DND-41 (cell line): ENCODE results near the gene MAN2B1.

Source experiments
- ATAC-seq: fragments of 200-7000 bp; cut with Tn5 transposase; 3 replicates; pipeline ENCODE4 v1.9.1; 2021; ENCODE audit warnings: low read depth; ENCODE audit not compliant: insufficient read depth
- DNase-seq: peaks from one replicate; pipeline ENCODE4 v3.0.0-alpha.2; 2020
- H2AFZ ChIP-seq: 2 replicates; pipeline ENCODE4 v1.6.0; 2012; ENCODE audit warnings: low read depth, low read length
- H3K27ac ChIP-seq: 2 replicates; pipeline ENCODE4 v1.5.1; 2012; ENCODE audit warnings: low read length, inconsistent platforms
- H3K27me3 ChIP-seq: fragments of 200-600 bp; sonication (generic); 2 replicates; pipeline ENCODE4 v1.6.0; 2012; ENCODE audit warnings: low read length, mild to moderate bottlenecking, inconsistent platforms; ENCODE audit not compliant: insufficient read depth, poor library complexity
- H3K36me3 ChIP-seq: 2 replicates; pipeline ENCODE4 v1.5.1; 2012; ENCODE audit warnings: low read length, inconsistent platforms; ENCODE audit not compliant: insufficient read depth
- H3K4me1 ChIP-seq: 2 replicates; pipeline ENCODE4 v1.5.1; 2012; ENCODE audit warnings: mild to moderate bottlenecking, low read length; ENCODE audit not compliant: insufficient read depth
- H3K4me2 ChIP-seq: 2 replicates; pipeline ENCODE4 v1.6.0; 2012; ENCODE audit warnings: mild to moderate bottlenecking, moderate library complexity, low read length, inconsistent platforms; ENCODE audit not compliant: insufficient read depth
- H3K4me3 ChIP-seq, 2 experiments: fragments of 200-600 bp in 1 of 2; shearing (Covaris generic) in 1 of 2; 2 replicates each; pipeline ENCODE4 v1.5.1; 2012 to 2016; ENCODE audit warnings: inconsistent platforms in 2 of 2, low read length in 2 of 2, mild to moderate bottlenecking in 2 of 2, low read depth in 1 of 2, moderate library complexity in 1 of 2
- H3K79me2 ChIP-seq: 2 replicates; pipeline ENCODE4 v1.6.0; 2012; ENCODE audit warnings: low read length, inconsistent platforms; ENCODE audit not compliant: insufficient read depth
- H3K9ac ChIP-seq: 2 replicates; pipeline ENCODE4 v1.6.0; 2012; ENCODE audit warnings: low read depth, mild to moderate bottlenecking, inconsistent platforms, low read length, moderate library complexity
- H3K9me3 ChIP-seq: 2 replicates; pipeline ENCODE4 v1.5.1; 2012; ENCODE audit warnings: low read length, moderate library complexity, mild to moderate bottlenecking, inconsistent platforms; ENCODE audit not compliant: insufficient read depth, severe bottlenecking
- H4K20me1 ChIP-seq: 2 replicates; pipeline ENCODE4 v1.6.0; 2012; ENCODE audit warnings: low read length; ENCODE audit not compliant: insufficient read depth
- EZH2 ChIP-seq: IDR thresholded peaks from 3 replicates; pipeline ENCODE4 v1.6.1; 2012; ENCODE audit warnings: borderline replicate concordance, low read depth, mild to moderate bottlenecking, moderate library complexity, low read length, inconsistent platforms; ENCODE audit not compliant: severe bottlenecking
- TF ChIP-seq, protein P1 (sequence below): IDR thresholded peaks from 2 replicates; pipeline ENCODE4 v1.5.1; 2012; ENCODE audit warnings: borderline replicate concordance, low read length, moderate library complexity, mild to moderate bottlenecking; ENCODE audit not compliant: poor library complexity, severe bottlenecking; ENCODE audit errors: extremely low read depth

Gene MAN2B1

DNA sequence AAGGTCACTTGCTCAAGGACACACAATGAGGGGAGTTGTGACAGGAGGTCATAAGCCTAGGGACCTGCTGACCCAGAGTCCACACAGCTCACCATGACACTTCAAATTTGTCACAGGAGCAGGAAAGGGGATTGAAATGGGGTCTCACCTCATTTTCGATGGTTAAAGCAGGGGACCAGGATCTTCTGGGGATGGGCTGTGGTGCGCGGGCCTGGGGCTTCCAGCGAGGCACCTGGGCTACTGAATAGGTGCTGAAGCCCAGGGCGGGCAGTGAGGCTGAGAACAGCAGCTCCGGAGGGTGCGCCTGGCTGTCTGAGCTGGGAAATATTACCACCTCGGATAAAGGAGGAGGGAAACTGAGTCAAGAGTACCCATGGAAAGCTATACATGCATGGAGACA is 11.0 kb downstream of the MAN2B1 start:
- Histone ChIP-seq H3K9ac (no peak overlapping the region), H3K4me3 (no peak overlapping the region), H3K4me1 (no peaks in the 10 kb centered on the region), H3K9me3 (no peaks in the 10 kb centered on the region), H3K27me3 (no peaks in the 10 kb centered on the region), H3K4me2 (no peak overlapping the region), H2AFZ (no peak overlapping the region), H4K20me1 (no peaks in the 10 kb centered on the region; the same call in 1 of the 2 replicates), H3K36me3 (peaks cover 37% of the 10 kb centered on the region), H3K27ac (no peak overlapping the region), H3K79me2 (no peaks in the 10 kb centered on the region)
- ATAC-seq: no peak
- DNase-seq: no peak
- TF ChIP-seq, protein P1, sequence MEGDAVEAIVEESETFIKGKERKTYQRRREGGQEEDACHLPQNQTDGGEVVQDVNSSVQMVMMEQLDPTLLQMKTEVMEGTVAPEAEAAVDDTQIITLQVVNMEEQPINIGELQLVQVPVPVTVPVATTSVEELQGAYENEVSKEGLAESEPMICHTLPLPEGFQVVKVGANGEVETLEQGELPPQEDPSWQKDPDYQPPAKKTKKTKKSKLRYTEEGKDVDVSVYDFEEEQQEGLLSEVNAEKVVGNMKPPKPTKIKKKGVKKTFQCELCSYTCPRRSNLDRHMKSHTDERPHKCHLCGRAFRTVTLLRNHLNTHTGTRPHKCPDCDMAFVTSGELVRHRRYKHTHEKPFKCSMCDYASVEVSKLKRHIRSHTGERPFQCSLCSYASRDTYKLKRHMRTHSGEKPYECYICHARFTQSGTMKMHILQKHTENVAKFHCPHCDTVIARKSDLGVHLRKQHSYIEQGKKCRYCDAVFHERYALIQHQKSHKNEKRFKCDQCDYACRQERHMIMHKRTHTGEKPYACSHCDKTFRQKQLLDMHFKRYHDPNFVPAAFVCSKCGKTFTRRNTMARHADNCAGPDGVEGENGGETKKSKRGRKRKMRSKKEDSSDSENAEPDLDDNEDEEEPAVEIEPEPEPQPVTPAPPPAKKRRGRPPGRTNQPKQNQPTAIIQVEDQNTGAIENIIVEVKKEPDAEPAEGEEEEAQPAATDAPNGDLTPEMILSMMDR: no peak
- no peak for TF ChIP-seq EZH2

DNA sequence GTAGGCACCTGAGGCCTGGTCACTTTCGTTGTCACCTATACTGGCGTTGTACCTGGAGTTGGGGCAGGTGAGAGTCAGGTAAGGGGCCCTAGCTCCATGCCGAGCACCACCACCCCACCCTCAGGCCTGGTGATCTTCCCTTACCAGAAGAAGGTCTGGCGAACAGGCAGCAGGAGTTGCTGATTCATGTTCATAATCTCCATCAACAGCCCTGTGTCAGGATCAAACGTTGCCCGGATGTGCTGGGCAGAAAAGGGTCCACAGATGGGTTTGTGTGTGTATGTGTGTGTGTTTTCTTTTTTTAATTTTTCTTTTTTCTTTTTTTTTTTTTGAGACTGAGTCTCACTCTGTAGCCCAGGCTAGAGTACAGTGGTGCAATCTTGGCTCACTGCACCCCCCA is 14.3 kb downstream of the MAN2B1 start:
- Histone ChIP-seq H3K4me2 (no peak overlapping the region), H3K27ac (no peak overlapping the region), H3K4me3 (no peak overlapping the region), H2AFZ (no peak overlapping the region), H3K9ac (no peak overlapping the region), H4K20me1 (no peaks in the 10 kb centered on the region; the same call in 1 of the 2 replicates), H3K79me2 (no peaks in the 10 kb centered on the region), H3K9me3 (no peaks in the 10 kb centered on the region), H3K4me1 (no peaks in the 10 kb centered on the region), H3K27me3 (no peaks in the 10 kb centered on the region), H3K36me3 (peaks cover 25% of the 10 kb centered on the region)
- TF ChIP-seq, protein P1: no peak
- no peak for TF ChIP-seq EZH2
- DNase-seq (no peak), ATAC-seq (no peak)

DNA sequence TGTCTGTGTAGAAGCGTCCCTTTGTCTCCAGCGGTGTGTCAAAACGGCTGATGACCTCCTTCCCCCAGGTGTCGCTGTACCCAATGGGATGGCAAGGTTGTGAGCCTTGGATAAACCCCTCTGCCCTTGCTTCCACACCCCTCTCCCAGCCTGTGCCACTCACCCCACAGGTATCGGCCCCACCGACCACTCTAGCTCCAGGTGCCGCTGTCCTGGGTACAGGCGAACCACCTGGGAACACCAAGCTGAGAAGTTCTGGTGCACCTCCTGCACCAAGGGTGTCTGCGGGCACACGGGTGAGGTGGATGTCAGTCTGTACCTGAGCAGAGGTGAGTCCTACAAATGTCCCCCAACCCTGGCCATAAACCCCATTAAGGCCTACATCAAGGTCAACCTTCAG is 16.6 kb downstream of the MAN2B1 start:
- TF ChIP-seq EZH2: no peak
- TF ChIP-seq, protein P1: no peak
- Histone ChIP-seq H3K4me2 (no peak overlapping the region), H3K27ac (no peak overlapping the region), H3K9me3 (no peaks in the 10 kb centered on the region), H3K9ac (no peak overlapping the region), H3K4me3 (no peak overlapping the region), H3K36me3 (peaks cover 4% of the 10 kb centered on the region; the same call in 1 of the 2 replicates), H2AFZ (no peak overlapping the region), H3K27me3 (no peaks in the 10 kb centered on the region), H3K79me2 (no peaks in the 10 kb centered on the region), H3K4me1 (no peaks in the 10 kb centered on the region), H4K20me1 (no peaks in the 10 kb centered on the region)
- DNase-seq (no peak), ATAC-seq (no peak)

DNA sequence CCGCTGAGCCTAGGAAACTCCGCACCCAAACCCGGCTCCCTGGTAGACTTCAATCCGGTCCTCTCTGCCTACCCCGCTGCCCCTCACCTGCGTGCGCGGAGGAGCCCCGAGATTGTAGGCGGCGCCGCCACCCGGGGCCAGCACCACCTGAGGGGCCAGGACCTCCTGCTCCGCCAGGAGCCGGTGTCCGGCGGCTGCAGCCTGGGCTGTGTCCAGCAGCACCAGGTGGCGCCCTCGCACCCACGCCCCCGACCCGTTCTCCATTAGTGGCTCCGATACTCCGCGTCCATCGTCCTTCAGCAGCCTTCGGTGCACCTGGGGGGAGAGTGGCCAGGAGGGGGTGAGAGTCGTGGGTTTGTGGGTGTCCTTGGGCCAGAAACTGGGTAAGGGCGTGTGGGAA is 18.5 kb downstream of the MAN2B1 start:
- no peak overlapping the region for H3K4me3 ChIP-seq
- no peaks in the 10 kb centered on the region for H3K27me3 ChIP-seq
- no peak overlapping the region for H3K27ac ChIP-seq
- DNase-seq (no peak), ATAC-seq (no peak)
- no peak overlapping the region for H3K9ac ChIP-seq
- no peaks in the 10 kb centered on the region for H3K4me1 ChIP-seq
- TF ChIP-seq EZH2: no peak
- TF ChIP-seq, protein P1: no peak
- no peaks in the 10 kb centered on the region for H4K20me1 ChIP-seq
- H3K79me2 ChIP-seq: no peaks in the 10 kb centered on the region
- no peaks in the 10 kb centered on the region for H3K9me3 ChIP-seq
- H2AFZ ChIP-seq: no peak overlapping the region
- H3K4me2 ChIP-seq: no peak overlapping the region
- H3K36me3 ChIP-seq: no peaks in the 10 kb centered on the region
